ENCODE results near the gene ZBTB18.
A peak's percentile ranks its signal among the peaks of the same experiment; 100 is the strongest.

ZBTB18 gene

GRCh38 chr1:244092293-244092963 lies 41.3 kb downstream of the ZBTB18 start:
- peak; percentile 85 for FAIRE-seq

- no peak for FAIRE-seq
Observed at GRCh38 chr1:244092964-244093638, 42.0 kb downstream of the ZBTB18 start.

GRCh38 chr1:244094880-244095528 lies 43.9 kb downstream of the ZBTB18 start:
- FAIRE-seq = no peak

GRCh38 chr1:244095529-244095911 lies 44.4 kb downstream of the ZBTB18 start:
- FAIRE-seq = no peak

GRCh38 chr1:244096066-244096610 lies 45.1 kb downstream of the ZBTB18 start:
- no peak for FAIRE-seq

GRCh38 chr1:244096691-244097090 lies 45.6 kb downstream of the ZBTB18 start:
- FAIRE-seq = no peak

- FAIRE-seq = no peak
Observed at GRCh38 chr1:244097523-244098405, 46.7 kb downstream of the ZBTB18 start.

- FAIRE-seq = no peak
Observed at GRCh38 chr1:244099258-244099930, 48.3 kb downstream of the ZBTB18 start.

- no peak for FAIRE-seq
Observed at GRCh38 chr1:244100276-244100675, 49.2 kb downstream of the ZBTB18 start.

GRCh38 chr1:244100704-244101453 lies 49.8 kb downstream of the ZBTB18 start:
- FAIRE-seq = no peak

- FAIRE-seq = no peak
Observed at GRCh38 chr1:244102046-244102445, 51.0 kb downstream of the ZBTB18 start.

- FAIRE-seq = no peak
Observed at GRCh38 chr1:244102468-244102867, 51.4 kb downstream of the ZBTB18 start.

GRCh38 chr1:244104309-244105060 lies 53.4 kb downstream of the ZBTB18 start:
- FAIRE-seq = peak; percentile 71

- FAIRE-seq = no peak
Observed at GRCh38 chr1:244106176-244106575, 55.1 kb downstream of the ZBTB18 start.

Data from A204.1 (cell line).